HG03066 (cell line): ENCODE data around the gene SLC24A3.

Experiments
- ATAC-seq: cut with Tn5 transposase; IDR thresholded peaks from one replicate; pipeline ENCODE4 v1.9.1; 2021; ENCODE audit warnings: low read depth; ENCODE audit not compliant: unreplicated experiment

The SLC24A3 gene

GRCh38 chr20:19212469-19212815 is at the start of gene SLC24A3:
Gene SLC24A3, plus strand, starts transcription at chr20:19212642.
- no peak for ATAC-seq

GRCh38 chr20:19170148-19170547 is 42.3 kb upstream of the SLC24A3 start:
- no peak for ATAC-seq

- no peak for ATAC-seq
These were observed 39.8 kb upstream of the SLC24A3 start for GRCh38 chr20:19172637-19173036.

- no peak for ATAC-seq
These were observed 35.9 kb upstream of the SLC24A3 start for GRCh38 chr20:19176470-19177052.

GRCh38 chr20:19181552-19181951 is 30.9 kb upstream of the SLC24A3 start:
- no peak for ATAC-seq

- no peak for ATAC-seq
These were observed 27.4 kb upstream of the SLC24A3 start for GRCh38 chr20:19185083-19185482.

- ATAC-seq: no peak
These were observed 19.1 kb upstream of the SLC24A3 start for GRCh38 chr20:19193349-19193748.

GRCh38 chr20:19205981-19206396 is 6.5 kb upstream of the SLC24A3 start:
- no peak for ATAC-seq

GRCh38 chr20:19207541-19207940 is 4.9 kb upstream of the SLC24A3 start:
- ATAC-seq: no peak

- ATAC-seq: no peak
These were observed 1.9 kb upstream of the SLC24A3 start for GRCh38 chr20:19210391-19211155.

- no peak for ATAC-seq
These were observed 1.2 kb upstream of the SLC24A3 start for GRCh38 chr20:19211252-19211651.

GRCh38 chr20:19211661-19212468 is 577 bp upstream of the SLC24A3 start:
- ATAC-seq: no peak

- no peak for ATAC-seq
These were observed 520 bp downstream of the SLC24A3 start for GRCh38 chr20:19212821-19213502.

GRCh38 chr20:19213946-19214490 is 1.6 kb downstream of the SLC24A3 start:
- ATAC-seq: no peak

GRCh38 chr20:19218411-19218810 is 6.0 kb downstream of the SLC24A3 start:
- ATAC-seq: no peak

GRCh38 chr20:19222520-19223040 is 10.1 kb downstream of the SLC24A3 start:
- ATAC-seq: no peak

- ATAC-seq: no peak
These were observed 11.2 kb downstream of the SLC24A3 start for GRCh38 chr20:19223640-19224039.

GRCh38 chr20:19231359-19232035 is 19.1 kb downstream of the SLC24A3 start:
- ATAC-seq: no peak

GRCh38 chr20:19232997-19233794 is 20.8 kb downstream of the SLC24A3 start:
- no peak for ATAC-seq
